Stimulated activated CD8-positive, alpha-beta memory T cell treated with anti-CD3 and anti-CD28 coated beads, Interleukin-4, amount 100 ng/mL, for 48 hours (primary cell): Measurements from ENCODE around the gene PRR20B.
"Not testable (repeated sequence)": the region's sequence is repeated elsewhere in the genome, so short reads cannot be mapped to it uniquely, and the experiment has no call there.

ENCODE experiments used
- DNase-seq: peaks from one replicate; pipeline ENCODE4 v3.0.0-alpha.2; 2020

Gene PRR20B

GRCh38 chr13:57147188-57147587 is at the start of gene PRR20B:
Gene PRR20B, plus strand, starts transcription at chr13:57147488. Its CDS starts 387 bp downstream, at chr13:57147875.
- not testable (repeated sequence) for DNase-seq

DNA sequence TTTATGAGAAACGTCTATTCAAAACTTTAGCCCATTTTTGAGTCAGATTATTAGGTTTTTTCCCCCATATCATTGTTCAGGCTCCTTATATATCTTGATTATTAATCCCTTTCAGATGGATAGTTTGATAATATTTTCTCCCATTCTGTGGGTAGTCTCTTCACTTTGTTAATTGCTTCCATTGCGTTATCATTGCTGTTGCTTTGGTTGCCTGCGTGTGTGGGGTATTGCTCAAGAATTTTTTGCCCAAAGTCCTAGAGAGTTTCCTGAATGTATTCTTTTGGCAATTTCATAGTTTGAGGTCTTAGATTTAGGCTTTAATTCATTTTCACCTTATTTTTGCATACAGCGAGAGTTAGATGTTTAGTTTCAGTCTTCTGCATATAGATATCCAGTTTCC is 32.3 kb upstream of the PRR20B start:
- no peak for DNase-seq

GRCh38 chr13:57123681-57124080 is 23.6 kb upstream of the PRR20B start:
- DNase-seq = no peak

DNA sequence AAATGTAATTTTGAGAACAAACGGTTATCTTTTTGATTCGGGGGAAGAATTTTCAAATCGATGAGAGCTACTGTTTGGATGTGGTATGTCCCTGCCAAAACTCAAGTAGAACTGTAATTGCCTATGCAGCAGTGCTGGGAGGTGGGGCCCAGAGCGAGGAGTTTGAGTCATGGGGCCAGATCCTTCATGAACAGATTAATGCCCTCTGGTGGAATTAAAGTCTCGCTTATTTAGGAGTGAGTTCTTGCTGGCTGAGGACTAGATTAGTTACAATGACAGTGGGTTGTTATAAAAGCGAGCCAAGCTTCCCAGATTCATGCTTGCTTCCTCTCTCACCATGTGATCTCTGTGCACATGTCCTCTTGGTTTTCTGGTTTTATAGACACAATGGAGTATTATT is 18.4 kb upstream of the PRR20B start:
- no peak for DNase-seq

GRCh38 chr13:57136093-57136492 is 11.2 kb upstream of the PRR20B start:
- no peak for DNase-seq

DNA sequence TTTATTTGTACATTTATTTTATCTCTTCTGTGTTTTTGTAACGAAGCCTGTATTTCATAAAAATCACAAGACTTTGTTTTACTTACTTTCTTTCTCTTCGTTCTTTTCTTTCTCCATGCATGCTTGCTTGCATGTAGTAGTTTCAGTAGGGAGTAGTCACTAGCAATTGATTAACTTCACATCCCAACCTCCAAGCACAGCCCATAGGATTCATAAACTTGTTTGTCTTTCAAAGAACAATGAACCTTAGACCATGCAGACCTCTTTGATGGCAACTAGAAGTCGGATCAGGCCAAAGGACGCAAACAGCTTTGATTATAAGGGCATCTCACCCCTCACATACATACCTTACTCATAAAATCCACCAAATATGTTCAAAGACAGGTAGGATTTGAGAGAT is 9.7 kb upstream of the PRR20B start:
- DNase-seq = no peak

DNA sequence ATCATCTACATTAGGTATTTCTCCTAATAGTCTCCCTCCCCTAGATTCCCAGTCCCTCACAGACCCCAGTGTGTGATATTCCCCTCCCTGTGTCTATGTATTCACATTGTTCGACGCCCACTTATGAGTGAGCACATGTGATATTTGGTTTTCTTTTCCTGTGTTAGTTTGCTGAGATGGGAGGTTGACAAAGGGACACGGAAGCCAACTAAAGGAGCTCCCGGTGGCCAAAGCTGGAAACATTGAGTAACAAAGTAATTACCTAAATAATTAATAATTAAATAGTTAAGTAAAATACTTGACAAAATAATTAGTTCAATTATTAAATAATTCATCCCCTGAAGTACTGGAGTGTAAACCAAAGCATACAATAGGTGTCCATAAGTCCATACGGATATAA is 8.3 kb upstream of the PRR20B start:
- no peak for DNase-seq

GRCh38 chr13:57139781-57140180 is 7.5 kb upstream of the PRR20B start:
- DNase-seq = not testable (repeated sequence)

DNA sequence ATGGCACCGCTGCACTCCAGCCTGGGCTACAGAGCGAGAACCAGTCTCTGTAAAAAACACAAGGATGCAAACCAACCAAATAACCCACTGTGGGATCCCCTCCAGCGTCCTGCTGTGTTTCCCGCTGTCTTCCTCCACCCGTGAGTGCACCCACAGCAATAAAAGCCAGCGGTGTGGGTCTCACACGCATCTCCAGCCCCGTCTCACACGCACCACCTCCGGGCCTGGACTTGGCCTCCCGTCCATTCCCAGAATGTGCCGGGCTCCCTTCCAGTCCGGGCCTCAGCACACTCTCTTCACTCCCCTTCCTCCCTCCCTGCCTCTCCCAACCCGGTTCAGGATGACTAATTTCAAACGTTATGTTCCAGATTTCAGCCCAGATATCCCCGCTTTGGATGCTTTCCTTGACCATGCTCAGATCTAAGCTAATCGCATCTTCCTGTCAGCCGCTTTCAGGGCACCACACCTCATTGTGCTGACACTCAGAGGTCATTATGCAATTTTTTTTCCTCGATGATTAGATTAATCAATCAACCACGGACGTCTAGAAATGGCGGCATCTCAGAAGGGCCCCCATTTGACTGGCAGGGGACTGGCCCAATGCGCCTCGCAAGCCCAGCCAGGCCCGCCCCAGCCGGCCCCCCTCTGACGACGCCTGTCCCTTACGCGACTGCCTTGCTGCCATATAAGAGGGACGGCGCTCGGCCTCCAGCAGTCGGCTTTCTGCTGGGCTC is 6.9 kb upstream of the PRR20B start, which contains the start of gene PRR20A:
TSS of gene PRR20A (plus strand) at position 684 of the 734 bp plus-strand sequence. CDS start 387 bp downstream, outside the sequence.
- not testable (repeated sequence) for DNase-seq

GRCh38 chr13:57148106-57148505 is 818 bp downstream of the PRR20B start:
- not testable (repeated sequence) for DNase-seq

DNA sequence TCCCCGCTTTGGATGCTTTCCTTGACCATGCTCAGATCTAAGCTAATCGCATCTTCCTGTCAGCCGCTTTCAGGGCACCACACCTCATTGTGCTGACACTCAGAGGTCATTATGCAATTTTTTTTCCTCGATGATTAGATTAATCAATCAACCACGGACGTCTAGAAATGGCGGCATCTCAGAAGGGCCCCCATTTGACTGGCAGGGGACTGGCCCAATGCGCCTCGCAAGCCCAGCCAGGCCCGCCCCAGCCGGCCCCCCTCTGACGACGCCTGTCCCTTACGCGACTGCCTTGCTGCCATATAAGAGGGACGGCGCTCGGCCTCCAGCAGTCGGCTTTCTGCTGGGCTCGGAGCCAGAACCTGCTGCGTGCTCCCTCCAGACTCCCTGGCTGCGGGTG is 6.5 kb downstream of the PRR20B start, which contains the start of gene PRR20C:
TSS of gene PRR20C (plus strand) at position 301 of the 400 bp plus-strand sequence. CDS start 387 bp downstream, outside the sequence.
- DNase-seq = not testable (repeated sequence)

- DNase-seq = not testable (repeated sequence)
Observed at GRCh38 chr13:57160332-57160731, 13.0 kb downstream of the PRR20B start, which contains the start of gene PRR20D. Gene PRR20D, plus strand, starts transcription at chr13:57160632. Its CDS starts 387 bp downstream, at chr13:57161019.

DNA sequence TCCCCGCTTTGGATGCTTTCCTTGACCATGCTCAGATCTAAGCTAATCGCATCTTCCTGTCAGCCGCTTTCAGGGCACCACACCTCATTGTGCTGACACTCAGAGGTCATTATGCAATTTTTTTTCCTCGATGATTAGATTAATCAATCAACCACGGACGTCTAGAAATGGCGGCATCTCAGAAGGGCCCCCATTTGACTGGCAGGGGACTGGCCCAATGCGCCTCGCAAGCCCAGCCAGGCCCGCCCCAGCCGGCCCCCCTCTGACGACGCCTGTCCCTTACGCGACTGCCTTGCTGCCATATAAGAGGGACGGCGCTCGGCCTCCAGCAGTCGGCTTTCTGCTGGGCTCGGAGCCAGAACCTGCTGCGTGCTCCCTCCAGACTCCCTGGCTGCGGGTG is 19.6 kb downstream of the PRR20B start, which contains the start of gene PRR20E:
TSS of gene PRR20E (plus strand) at position 301 of the 400 bp plus-strand sequence. CDS start 387 bp downstream, outside the sequence.
- not testable (repeated sequence) for DNase-seq

DNA sequence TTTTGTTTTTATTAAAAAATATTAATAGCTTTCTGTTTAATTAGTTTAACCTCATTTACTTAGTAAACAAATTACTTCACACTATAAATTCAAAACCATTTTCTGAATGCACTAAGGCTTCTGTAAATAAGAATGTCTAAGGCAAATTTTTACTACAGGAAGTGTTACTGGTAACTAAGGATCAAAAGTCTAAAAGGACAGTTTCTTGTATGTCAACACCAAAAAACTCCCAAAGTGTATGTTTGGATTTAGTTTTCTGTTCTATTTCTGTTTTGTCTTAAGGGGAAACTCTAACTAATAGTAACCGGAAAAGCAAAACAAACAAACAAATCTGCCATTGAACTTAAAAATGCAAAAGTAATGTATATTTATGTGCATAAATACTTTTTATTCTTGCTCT is 44.4 kb downstream of the PRR20B start:
- DNase-seq = no peak
